HFF-Myc (cell line): ENCODE data around the gene DOCK1.

Experiments used
- DNase-seq: peaks from one replicate; pipeline ENCODE4 v3.0.0-alpha.2; 2011; ENCODE audit warnings: low read depth; ENCODE audit errors: extremely low read depth
- H3K4me3 ChIP-seq: replicated peaks from 2 replicates; pipeline ENCODE4 v1.5.1; 2011; ENCODE audit warnings: low read depth, mild to moderate bottlenecking, control low read depth, low read length
- TF ChIP-seq, protein P1 (sequence below): IDR thresholded peaks from 2 replicates; pipeline ENCODE4 v1.5.1; 2012; ENCODE audit warnings: mild to moderate bottlenecking, low read depth, low read length, control low read depth; ENCODE audit errors: missing control alignments

Gene DOCK1

DNA sequence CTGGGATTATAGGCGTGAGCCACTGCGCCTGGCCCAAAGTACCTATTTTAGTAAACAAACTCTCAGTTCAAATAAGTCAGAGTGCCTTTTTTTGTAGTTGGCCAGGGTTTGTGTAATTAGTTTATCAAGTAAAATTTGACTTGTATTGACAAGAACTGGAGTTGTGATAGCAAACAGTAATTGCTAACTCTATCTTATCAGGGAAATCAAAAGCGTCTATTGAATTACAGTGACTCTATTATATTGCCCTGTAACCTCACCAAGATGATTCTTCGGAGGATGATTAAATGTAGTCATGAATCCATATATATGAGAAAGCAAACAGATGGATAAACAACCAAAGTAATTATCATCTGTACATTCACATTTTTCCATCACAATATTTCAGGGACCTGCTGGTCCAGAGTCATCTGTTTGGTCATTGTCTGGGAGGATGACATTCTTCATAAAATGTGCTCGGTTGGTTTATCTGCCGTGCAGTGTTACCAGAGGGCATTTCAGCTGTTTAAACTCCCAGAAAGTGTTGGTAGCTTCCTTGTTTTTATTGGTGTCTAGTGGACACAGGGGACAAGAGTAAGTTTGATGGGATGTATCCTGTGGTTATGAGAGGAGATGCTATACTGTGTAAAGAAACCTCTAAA is 35.6 kb downstream of the DOCK1 start:
- DNase-seq: no peak
- TF ChIP-seq, protein P1, sequence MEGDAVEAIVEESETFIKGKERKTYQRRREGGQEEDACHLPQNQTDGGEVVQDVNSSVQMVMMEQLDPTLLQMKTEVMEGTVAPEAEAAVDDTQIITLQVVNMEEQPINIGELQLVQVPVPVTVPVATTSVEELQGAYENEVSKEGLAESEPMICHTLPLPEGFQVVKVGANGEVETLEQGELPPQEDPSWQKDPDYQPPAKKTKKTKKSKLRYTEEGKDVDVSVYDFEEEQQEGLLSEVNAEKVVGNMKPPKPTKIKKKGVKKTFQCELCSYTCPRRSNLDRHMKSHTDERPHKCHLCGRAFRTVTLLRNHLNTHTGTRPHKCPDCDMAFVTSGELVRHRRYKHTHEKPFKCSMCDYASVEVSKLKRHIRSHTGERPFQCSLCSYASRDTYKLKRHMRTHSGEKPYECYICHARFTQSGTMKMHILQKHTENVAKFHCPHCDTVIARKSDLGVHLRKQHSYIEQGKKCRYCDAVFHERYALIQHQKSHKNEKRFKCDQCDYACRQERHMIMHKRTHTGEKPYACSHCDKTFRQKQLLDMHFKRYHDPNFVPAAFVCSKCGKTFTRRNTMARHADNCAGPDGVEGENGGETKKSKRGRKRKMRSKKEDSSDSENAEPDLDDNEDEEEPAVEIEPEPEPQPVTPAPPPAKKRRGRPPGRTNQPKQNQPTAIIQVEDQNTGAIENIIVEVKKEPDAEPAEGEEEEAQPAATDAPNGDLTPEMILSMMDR: no peak
- no peak overlapping the region for H3K4me3 ChIP-seq

DNA sequence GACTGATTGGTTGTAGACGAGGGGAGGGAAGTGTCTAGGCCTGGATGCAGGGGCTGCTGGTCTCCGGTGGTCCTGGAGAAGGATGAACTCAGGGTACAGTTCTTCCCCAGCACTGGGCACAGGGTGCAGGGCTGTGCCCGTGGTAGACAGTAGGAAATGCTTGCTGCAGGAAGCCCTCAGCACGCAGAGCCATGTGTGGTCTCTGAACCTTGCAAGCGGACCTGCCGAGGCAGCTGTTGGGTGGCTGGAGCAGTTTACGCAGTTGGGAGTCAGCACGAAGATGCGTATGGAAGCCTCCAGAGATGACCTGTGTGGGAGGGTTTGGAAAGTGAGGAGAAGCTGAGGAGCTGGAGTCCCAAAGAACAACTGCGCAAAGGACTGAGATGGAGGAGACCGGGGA is 39.0 kb downstream of the DOCK1 start:
- no peak for DNase-seq
- H3K4me3 ChIP-seq: no peak overlapping the region
- TF ChIP-seq, protein P1: no peak

DNA sequence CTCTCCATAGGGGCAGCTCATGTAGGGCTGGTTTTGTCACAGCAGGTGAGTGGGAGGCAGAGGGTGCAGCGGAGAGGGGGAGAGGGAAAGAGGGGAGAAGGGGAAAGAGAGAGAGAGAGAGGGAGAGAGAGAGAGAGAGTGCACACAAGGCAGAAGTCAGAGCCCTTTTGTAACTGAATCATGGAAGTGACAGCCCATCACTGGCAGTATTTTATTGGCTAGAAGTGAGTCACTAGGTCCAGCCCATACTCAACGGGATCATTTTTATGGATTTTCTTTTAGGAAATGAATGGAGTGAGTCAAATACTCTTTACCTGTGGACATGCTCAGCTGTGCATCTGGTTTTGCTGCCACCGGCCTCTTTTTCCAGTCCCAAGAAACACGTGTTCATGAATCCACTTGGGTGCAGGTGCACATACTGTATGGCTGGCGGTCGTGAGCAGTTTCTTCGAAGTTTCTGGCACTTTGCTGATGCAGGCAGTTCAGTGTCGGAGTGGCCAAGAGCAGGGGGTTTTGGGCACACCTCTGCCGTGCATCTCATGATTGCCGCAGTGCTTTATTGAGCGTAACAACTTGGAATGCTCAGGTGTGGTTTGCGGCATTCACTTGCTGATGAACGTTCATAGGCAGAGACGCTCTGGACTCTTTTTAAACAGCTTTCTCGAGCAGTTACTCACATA is 40.3 kb downstream of the DOCK1 start:
- no peak for DNase-seq
- TF ChIP-seq, protein P1: no peak
- no peak overlapping the region for H3K4me3 ChIP-seq

DNA sequence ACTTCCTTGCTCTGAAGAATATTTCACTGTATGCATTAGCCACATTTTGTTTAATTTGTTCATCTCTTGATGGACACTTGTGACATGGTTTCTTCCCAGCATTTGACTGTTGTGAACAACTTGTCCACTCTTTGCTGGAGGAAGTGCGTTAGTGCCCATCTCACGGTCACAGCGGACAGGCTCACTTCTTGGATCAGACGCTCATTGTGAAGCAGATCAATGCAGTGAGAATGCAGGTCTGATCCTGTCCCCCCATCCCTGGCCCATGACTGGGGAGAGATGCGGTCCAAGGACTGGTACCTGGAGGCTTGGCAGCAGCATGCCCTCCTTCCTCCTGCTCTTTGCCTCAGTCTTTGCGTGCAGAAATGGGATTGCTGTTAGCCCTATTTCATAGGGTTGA is 41.5 kb downstream of the DOCK1 start:
- DNase-seq: no peak
- no peak overlapping the region for H3K4me3 ChIP-seq
- TF ChIP-seq, protein P1: no peak

DNA sequence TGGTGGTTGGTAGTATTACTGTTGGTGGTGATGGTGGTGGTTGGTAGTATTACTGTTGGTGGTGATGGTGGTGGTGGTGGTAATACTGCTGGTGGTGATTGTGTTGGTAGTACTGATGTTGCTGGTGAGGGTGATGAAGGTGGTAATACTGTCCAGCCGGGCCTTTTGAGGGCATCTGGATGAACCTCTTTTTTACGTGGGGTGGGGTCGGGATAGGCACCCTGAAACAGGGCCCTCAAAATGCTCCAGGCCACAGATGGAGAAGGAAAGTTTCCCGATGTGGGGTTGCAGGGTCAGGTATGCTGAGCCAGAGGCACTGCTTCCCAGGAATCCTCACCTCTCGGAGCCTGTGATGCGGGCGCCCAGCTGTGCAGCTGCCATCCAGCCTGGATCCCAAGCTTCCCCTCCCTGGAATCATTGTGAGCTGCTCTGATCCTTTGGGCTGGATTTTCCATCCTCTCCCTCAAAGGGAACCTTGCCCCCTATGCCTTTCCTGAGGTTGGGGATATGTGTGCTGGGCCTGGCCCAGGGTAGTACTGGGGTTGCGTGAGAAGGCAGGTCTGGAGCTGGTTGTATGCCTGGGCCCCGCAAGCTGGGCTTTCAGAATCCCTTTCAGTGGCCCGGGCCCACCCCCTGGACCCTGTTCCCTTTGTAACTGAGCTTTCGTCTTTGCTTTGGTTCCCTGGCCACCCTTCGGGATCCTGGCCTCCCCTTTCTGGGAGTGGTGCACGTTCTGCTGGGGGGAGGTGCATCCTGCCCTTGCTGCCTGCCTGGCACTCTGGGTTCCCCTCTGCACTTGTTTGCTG is 43.3 kb downstream of the DOCK1 start:
- DNase-seq: no peak
- no peak overlapping the region for H3K4me3 ChIP-seq
- TF ChIP-seq, protein P1: no peak

DNA sequence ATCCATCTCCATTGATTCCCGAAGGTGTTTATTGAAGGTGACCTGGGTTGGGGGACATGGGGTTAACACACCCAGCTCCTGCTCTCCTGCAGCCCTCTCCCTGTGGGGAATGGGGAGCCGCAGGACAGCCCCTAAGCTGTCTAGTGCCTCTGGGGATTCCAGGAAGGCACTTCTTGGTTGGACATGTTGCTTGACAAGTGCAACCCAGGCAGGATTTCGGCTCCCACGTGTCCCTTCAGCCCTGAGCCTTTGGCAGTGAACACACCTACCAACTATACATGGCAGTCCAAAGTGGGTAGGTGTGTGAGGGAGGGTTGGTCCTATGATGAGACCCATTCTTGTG is 43.9 kb downstream of the DOCK1 start:
- TF ChIP-seq, protein P1: no peak
- DNase-seq: no peak
- no peak overlapping the region for H3K4me3 ChIP-seq
